ENCODE measurements around the gene MALRD1. TPM values are rescaled to one million over a fixed set of nuclear protein-coding genes. Genes with fewer than 3 reads are reported as not detected.

Gene MALRD1
- total RNA-seq, 2 experiments from 2014 or later: 0.29 to 0.41 TPM

GRCh38 chr10:19688344-19688743 lies 639.7 kb downstream of the MALRD1 start:
- CTCF ChIA-PET: no interaction called here
- ATAC-seq: no peak
- Mint-ChIP-seq H3K36me3 (ENCODE audit: low read depth) (no peaks in the 10 kb centered on the region), H3K4me3 (no peak overlapping the region), H3K27me3 (no peaks in the 10 kb centered on the region), H3K9me3 (peaks cover 4% of the 10 kb centered on the region), H3K27ac (no peak overlapping the region), H3K4me1 (ENCODE audit: low read depth) (no peaks in the 10 kb centered on the region)
- no peak for DNase-seq
- intact Hi-C loops (cut with micrococcal nuclease): no loop called here
- POLR2A ChIA-PET: no interaction called here
- TF ChIP-seq, protein P1, sequence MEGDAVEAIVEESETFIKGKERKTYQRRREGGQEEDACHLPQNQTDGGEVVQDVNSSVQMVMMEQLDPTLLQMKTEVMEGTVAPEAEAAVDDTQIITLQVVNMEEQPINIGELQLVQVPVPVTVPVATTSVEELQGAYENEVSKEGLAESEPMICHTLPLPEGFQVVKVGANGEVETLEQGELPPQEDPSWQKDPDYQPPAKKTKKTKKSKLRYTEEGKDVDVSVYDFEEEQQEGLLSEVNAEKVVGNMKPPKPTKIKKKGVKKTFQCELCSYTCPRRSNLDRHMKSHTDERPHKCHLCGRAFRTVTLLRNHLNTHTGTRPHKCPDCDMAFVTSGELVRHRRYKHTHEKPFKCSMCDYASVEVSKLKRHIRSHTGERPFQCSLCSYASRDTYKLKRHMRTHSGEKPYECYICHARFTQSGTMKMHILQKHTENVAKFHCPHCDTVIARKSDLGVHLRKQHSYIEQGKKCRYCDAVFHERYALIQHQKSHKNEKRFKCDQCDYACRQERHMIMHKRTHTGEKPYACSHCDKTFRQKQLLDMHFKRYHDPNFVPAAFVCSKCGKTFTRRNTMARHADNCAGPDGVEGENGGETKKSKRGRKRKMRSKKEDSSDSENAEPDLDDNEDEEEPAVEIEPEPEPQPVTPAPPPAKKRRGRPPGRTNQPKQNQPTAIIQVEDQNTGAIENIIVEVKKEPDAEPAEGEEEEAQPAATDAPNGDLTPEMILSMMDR (IDR thresholded peaks at IDR 0.05): no peak

DNA sequence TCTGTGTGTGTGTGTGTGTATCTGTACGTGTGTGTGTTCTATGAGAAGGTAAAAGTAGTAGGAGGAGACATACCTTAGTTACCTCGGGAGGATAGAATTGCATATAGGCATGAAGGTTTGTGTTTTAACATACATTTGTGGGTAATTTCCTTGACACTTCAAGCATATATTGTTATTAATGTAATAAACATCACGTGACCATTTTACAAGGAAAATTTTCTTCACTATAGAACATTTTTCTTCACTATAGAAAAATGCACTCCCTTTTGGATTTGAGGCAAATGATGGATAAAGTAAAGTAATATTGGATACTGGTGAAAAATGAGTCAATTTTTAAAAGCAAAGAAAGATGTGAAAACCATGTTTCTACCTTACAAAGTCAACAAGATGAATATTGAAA lies 640.6 kb downstream of the MALRD1 start:
- Mint-ChIP-seq H3K4me1 (ENCODE audit: low read depth) (no peaks in the 10 kb centered on the region), H3K27me3 (no peaks in the 10 kb centered on the region), H3K4me3 (no peak overlapping the region), H3K9me3 (peaks cover 4% of the 10 kb centered on the region), H3K27ac (no peak overlapping the region), H3K36me3 (ENCODE audit: low read depth) (no peaks in the 10 kb centered on the region)
- no peak for ATAC-seq
- ChIA-PET CTCF (no interaction called here), POLR2A (no interaction called here)
- intact Hi-C loops (cut with micrococcal nuclease): no loop called here
- TF ChIP-seq, protein P1 (IDR thresholded peaks at IDR 0.05): no peak
- DNase-seq: no peak

DNA sequence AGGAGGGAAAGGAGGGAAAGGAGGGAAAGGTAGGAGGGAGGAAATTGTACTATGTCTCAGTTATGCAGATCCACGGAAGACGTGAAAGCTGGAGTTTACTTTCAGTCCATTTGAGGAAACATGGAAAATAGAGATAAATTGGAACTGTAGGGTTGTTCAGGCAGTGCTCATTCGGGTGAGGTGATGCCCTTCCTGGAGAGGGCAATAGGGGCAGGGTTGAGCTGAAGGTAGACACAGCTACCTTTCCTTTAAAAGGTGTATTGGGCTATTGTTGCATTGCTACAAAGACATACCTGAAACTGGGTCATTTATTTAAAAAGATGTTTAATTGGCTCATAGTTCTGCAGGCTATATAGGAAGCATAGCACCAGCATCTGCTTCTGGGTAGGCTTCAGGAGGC lies 650.7 kb downstream of the MALRD1 start:
- Mint-ChIP-seq H3K9me3 (peaks cover 6% of the 10 kb centered on the region), H3K27ac (no peak overlapping the region), H3K27me3 (no peaks in the 10 kb centered on the region), H3K36me3 (ENCODE audit: low read depth) (no peaks in the 10 kb centered on the region), H3K4me3 (no peak overlapping the region), H3K4me1 (ENCODE audit: low read depth) (no peaks in the 10 kb centered on the region)
- no peak for ATAC-seq
- TF ChIP-seq, protein P1 (IDR thresholded peaks at IDR 0.05): no peak
- intact Hi-C loops (cut with micrococcal nuclease): no loop called here
- no peak for DNase-seq
- CTCF ChIA-PET: no interaction called here
- POLR2A ChIA-PET: no interaction called here

DNA sequence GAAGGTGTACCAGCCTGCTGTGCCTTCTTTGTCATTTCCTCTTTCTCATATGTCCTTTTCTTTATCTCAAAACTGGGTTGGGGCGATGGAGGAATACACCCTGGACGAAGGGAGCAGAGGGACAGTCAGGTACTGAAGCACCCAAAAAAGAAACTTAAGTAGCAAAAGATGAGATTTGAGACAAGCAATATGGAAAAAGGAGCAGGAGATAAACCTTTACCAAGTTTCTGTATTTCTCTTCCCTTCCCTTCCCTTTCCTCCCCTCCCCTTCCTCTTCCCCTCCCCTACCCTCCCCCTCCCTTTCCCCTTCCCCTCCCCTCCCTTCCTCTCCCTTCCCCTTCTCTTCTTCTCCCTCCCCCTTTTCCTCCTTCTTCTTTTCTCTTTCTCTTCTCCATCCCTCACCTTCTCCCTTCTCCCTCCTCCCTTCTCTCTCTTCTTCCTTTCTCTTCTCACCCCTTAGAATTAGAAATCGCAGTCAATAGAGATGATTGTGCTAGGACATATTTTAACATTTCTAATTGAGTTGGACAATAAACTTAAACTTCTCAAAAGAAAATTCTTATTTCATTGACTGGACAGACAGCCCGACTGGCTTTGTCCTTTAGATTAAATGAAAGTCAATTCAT lies 652.9 kb downstream of the MALRD1 start:
- intact Hi-C loops (cut with micrococcal nuclease): no loop called here
- ChIA-PET POLR2A (no interaction called here), CTCF (no interaction called here)
- no peaks in the 10 kb centered on the region for H3K36me3 Mint-ChIP-seq (ENCODE audit: low read depth)
- ATAC-seq (no peak), DNase-seq (no peak)
- no peak overlapping the region for H3K27ac Mint-ChIP-seq
- H3K4me3 Mint-ChIP-seq: no peak overlapping the region
- peaks cover 6% of the 10 kb centered on the region for H3K9me3 Mint-ChIP-seq
- no peaks in the 10 kb centered on the region for H3K4me1 Mint-ChIP-seq (ENCODE audit: low read depth)
- H3K27me3 Mint-ChIP-seq: no peaks in the 10 kb centered on the region
- TF ChIP-seq, protein P1 (IDR thresholded peaks at IDR 0.05): no peak

- Mint-ChIP-seq H3K36me3 (ENCODE audit: low read depth) (no peaks in the 10 kb centered on the region), H3K27ac (no peak overlapping the region), H3K9me3 (peaks cover 6% of the 10 kb centered on the region), H3K27me3 (no peaks in the 10 kb centered on the region), H3K4me1 (ENCODE audit: low read depth) (no peaks in the 10 kb centered on the region), H3K4me3 (no peak overlapping the region)
- intact Hi-C loops (cut with micrococcal nuclease): no loop called here
- CTCF ChIA-PET: no interaction called here
- POLR2A ChIA-PET: no interaction called here
- TF ChIP-seq, protein P1 (IDR thresholded peaks at IDR 0.05): no peak
- ATAC-seq (no peak), DNase-seq (no peak)
Observed at GRCh38 chr10:19702215-19702614, 653.6 kb downstream of the MALRD1 start.
